Activated CD8-positive, alpha-beta memory T cell treated with anti-CD3 and anti-CD28 coated beads for 36 hours (primary cell): ENCODE measurements around the gene TMEM98. TPM values are rescaled to one million over a fixed set of nuclear protein-coding genes. Genes with fewer than 3 reads are reported as not detected.

Experiments
- total RNA-seq, 2 experiments: library from RNA; stranded (reverse); gene quantifications; one replicate each; pipeline ENCODE4 v1.2.3, GENCODE V29; 2021

Gene TMEM98
- total RNA-seq, 2 experiments from 2014 or later: not detected

Other genes starting within 250 kb of the TMEM98 start
- gene MYO1D, start 51.0 kb upstream of the TMEM98 start, total RNA-seq: 10 to 100 TPM; 10.5 to 12.5 TPM
- gene SPACA3, start 63.7 kb downstream of the TMEM98 start, total RNA-seq: not detected